Uterus (tissue), 4 donors: ENCODE results near the gene NXPE3. TPM values are rescaled to one million over a fixed set of nuclear protein-coding genes. Genes with fewer than 3 reads are reported as not detected.

Source experiments
- DNase-seq, 2 donors: peaks; one replicate each; pipeline ENCODE4 v3.0.0-alpha.2; 2019 to 2020
- H3K27ac ChIP-seq, 2 donors: fragments of 200-600 bp; sonication (generic); 1 replicate in 1 of 2; 2 replicates in 1 of 2; pipeline ENCODE4 v1.5.1; 2016 to 2018
- H3K27me3 ChIP-seq, 2 donors: fragments of 200-600 bp; sonication (generic); one replicate each; pipeline ENCODE4 v1.5.1; 2018 to 2019; ENCODE audit warnings: control low read depth in 1 of 2
- H3K36me3 ChIP-seq, 2 donors: fragments of 200-600 bp; sonication (generic); one replicate each; pipeline ENCODE4 v1.5.1; 2019; ENCODE audit warnings: control low read depth in 1 of 2
- H3K4me1 ChIP-seq, 2 donors: fragments of 200-600 bp; sonication (generic); one replicate each; pipeline ENCODE4 v1.5.1; 2018 to 2019; ENCODE audit warnings: control low read depth in 1 of 2
- H3K4me3 ChIP-seq, 2 donors: fragments of 200-600 bp; sonication (generic); 1 replicate in 1 of 2; 2 replicates in 1 of 2; pipeline ENCODE4 v1.5.1; 2018 to 2019; ENCODE audit warnings: mild to moderate bottlenecking in 1 of 2
- H3K9me3 ChIP-seq, 2 donors: fragments of 200-600 bp; sonication (generic); one replicate each; pipeline ENCODE4 v1.5.1; 2019; ENCODE audit warnings: control low read depth in 1 of 2
- CTCF ChIP-seq, 4 experiments: fragments of 200-600 bp in 2 of 4; fragments of 450-650 bp in 2 of 4; sonication (generic) in 2 of 4; IDR thresholded peaks; one replicate each; pipeline ENCODE4 v1.5.1; 2016 to 2019; ENCODE audit warnings: antibody characterized with exemption in 4 of 4, mild to moderate bottlenecking in 2 of 4, moderate library complexity in 1 of 4
- POLR2A ChIP-seq, 2 donors: fragments of 450-650 bp; IDR thresholded peaks; one replicate each; pipeline ENCODE4 v1.6.1; 2016; ENCODE audit warnings: antibody characterized with exemption in 2 of 2, mild to moderate bottlenecking in 1 of 2, moderate library complexity in 1 of 2
- intact Hi-C: fragments of 100-400 bp; cut with DNase I; formaldehyde crosslinking; loops from one replicate; pipeline ENCODE4 v1.15.1; 2023; ENCODE audit warnings: low total_unique reads
- total RNA-seq, 4 donors: library from RNA; depleted of rRNA in 3 of 4; stranded (reverse); fragments of >200 nt in 3 of 4; gene quantifications; one replicate each; pipeline versions ENCODE4 v1.1.0 to v1.2.4, GENCODE V29; 2014 to 2023
- donor health status: DM: yes; HTN: yes; CAD: no.

The NXPE3 gene
- total RNA-seq, 4 donors from 2014 or later: 3.1 to 26.0 (median 10.3) TPM

- no peaks in the 10 kb centered on the region for H3K27me3 ChIP-seq
- no peaks in the 10 kb centered on the region for H3K36me3 ChIP-seq
- H3K4me3 ChIP-seq: no peak overlapping the region
- H3K27ac ChIP-seq: no peak overlapping the region
- peaks cover 6 to 16% of the 10 kb centered on the region in 2 donors for H3K4me1 ChIP-seq
- DNase-seq: no peak
- TF ChIP-seq CTCF (IDR thresholded peaks at IDR 0.05): no peak
- no peak for TF ChIP-seq POLR2A (IDR thresholded peaks at IDR 0.05)
- no peaks in the 10 kb centered on the region for H3K9me3 ChIP-seq
- intact Hi-C loops: no loop called here
Measured at GRCh38 chr3:101811875-101812274, 32.9 kb downstream of the NXPE3 start.

DNA sequence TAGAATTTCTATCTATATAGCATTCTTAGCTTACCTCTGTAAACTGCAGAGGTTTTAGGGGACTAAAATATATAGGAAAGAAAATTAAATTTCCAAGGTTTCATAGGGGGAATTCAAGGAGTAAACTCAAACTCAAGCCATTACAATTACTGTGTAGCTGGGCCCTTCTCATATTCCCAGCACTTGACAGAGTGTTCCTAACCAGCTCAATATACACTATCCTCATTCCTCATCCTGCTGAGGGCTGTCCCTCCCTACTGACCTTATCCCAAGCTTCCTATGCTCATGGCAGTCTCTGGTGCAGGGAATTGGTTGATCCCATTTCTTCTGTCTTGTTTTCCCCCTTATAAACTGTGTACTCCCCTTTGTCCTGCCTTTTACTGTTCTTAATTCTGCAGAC is 33.9 kb downstream of the NXPE3 start:
- TF ChIP-seq POLR2A (IDR thresholded peaks at IDR 0.05): no peak
- no peak for TF ChIP-seq CTCF (IDR thresholded peaks at IDR 0.05)
- H3K4me3 ChIP-seq: no peak overlapping the region
- no peak for DNase-seq
- no peaks in the 10 kb centered on the region for H3K36me3 ChIP-seq
- no peaks in the 10 kb centered on the region for H3K27me3 ChIP-seq
- intact Hi-C loops: no loop called here
- no peaks in the 10 kb centered on the region for H3K9me3 ChIP-seq
- H3K4me1 ChIP-seq: peaks cover 6 to 16% of the 10 kb centered on the region in 2 donors
- peak overlapping the region; percentile 53 to 68 for H3K27ac ChIP-seq

DNA sequence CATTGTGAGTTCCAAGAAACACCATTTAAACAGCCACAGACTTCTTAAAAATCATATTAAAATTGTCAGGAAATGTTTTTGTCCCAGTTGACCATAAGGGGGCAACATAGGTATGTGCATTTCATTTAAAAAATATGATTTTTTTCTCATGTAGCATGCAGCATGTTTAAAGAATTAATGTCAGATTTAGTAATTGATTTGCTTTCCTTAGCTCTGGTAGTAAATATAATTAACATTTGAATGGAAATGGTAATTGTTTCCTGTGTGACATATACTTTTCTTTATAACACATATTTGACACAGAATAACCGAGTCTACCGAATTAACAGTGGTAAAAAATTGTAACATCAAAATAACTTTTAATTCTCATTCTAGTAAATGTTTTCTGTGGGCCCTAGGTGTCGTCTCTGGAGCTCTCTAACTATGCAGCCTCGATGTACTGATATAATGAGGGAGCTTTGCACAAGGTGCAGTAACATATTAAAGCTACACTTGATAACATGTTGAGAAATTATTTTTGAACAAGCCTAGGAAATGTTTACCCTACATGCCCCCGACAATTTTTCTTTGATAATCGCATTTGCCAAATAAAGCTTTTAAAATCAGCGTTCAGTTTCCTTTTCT is 34.9 kb downstream of the NXPE3 start:
- intact Hi-C loops: no loop called here
- Histone ChIP-seq H3K36me3 (no peaks in the 10 kb centered on the region), H3K27me3 (no peaks in the 10 kb centered on the region), H3K4me3 (no peak overlapping the region), H3K4me1 (peaks cover 6 to 16% of the 10 kb centered on the region in 2 donors), H3K27ac (peak overlapping the region; percentile 53 to 68), H3K9me3 (no peaks in the 10 kb centered on the region)
- DNase-seq: no peak
- TF ChIP-seq CTCF (IDR thresholded peaks at IDR 0.05) (peak; percentile 50 to 70 (median 58)), POLR2A (IDR thresholded peaks at IDR 0.05) (no peak)

- intact Hi-C loops: no loop called here
- Histone ChIP-seq H3K27ac (peak overlapping the region; percentile 68 to 73), H3K27me3 (no peaks in the 10 kb centered on the region)
Measured at GRCh38 chr3:101814835-101815234, 35.8 kb downstream of the NXPE3 start.

More at GRCh38 chr3:101814835-101815234, 35.8 kb downstream of the NXPE3 start:
- TF ChIP-seq CTCF (IDR thresholded peaks at IDR 0.05): no peak
- TF ChIP-seq POLR2A (IDR thresholded peaks at IDR 0.05): no peak
- no peaks in the 10 kb centered on the region for H3K9me3 ChIP-seq
- no peak overlapping the region for H3K4me3 ChIP-seq
- peaks cover 6 to 16% of the 10 kb centered on the region in 2 donors for H3K4me1 ChIP-seq
- H3K36me3 ChIP-seq: no peaks in the 10 kb centered on the region
- no peak for DNase-seq
